Tibial artery (tissue), 4 donors: ENCODE results near the gene GAB2.

Experiments
- DNase-seq, 2 donors: peaks; one replicate each; pipeline ENCODE4 v3.0.0-alpha.2; 2019
- H3K27ac ChIP-seq, 2 donors: fragments of 200-600 bp; sonication (generic) in 1 of 2; 1 replicate in 1 of 2; 2 replicates in 1 of 2; pipeline ENCODE4 v1.5.1; 2018 to 2019; ENCODE audit warnings: mild to moderate bottlenecking in 1 of 2
- H3K27me3 ChIP-seq, 2 donors: fragments of 200-600 bp; sonication (generic) in 1 of 2; one replicate each; pipeline versions ENCODE4 v1.5.1 to v1.6.0; 2016 to 2019
- H3K36me3 ChIP-seq, 3 donors: fragments of 200-600 bp; sonication (generic) in 2 of 3; one replicate each; pipeline ENCODE4 v1.5.1; 2016 to 2019; ENCODE audit warnings: mild to moderate bottlenecking in 2 of 3
- H3K4me1 ChIP-seq, 4 donors: fragments of 200-600 bp; sonication (generic) in 2 of 4; 1 replicate in 3 of 4; 2 replicates in 1 of 4; pipeline ENCODE4 v1.5.1; 2016 to 2019
- H3K4me3 ChIP-seq, 2 donors: fragments of 200-600 bp; sonication (generic) in 1 of 2; 1 replicate in 1 of 2; 2 replicates in 1 of 2; pipeline ENCODE4 v1.5.1; 2018 to 2019; ENCODE audit warnings: mild to moderate bottlenecking in 2 of 2
- H3K9me3 ChIP-seq, 3 donors: fragments of 200-600 bp; sonication (generic) in 1 of 3; one replicate each; pipeline ENCODE4 v1.5.1; 2016 to 2019
- intact Hi-C: fragments of 100-400 bp; cut with DNase I; formaldehyde crosslinking; loops from one replicate; pipeline ENCODE4 v1.15.0; 2023; ENCODE audit warnings: low total_unique reads
- TF ChIP-seq, protein P1 (sequence below), 2 experiments: fragments of 200-600 bp in 1 of 2; fragments of 450-650 bp in 1 of 2; IDR thresholded peaks; one replicate each; pipeline ENCODE4 v1.5.1; 2017 to 2019; ENCODE audit warnings: antibody characterized with exemption in 2 of 2, mild to moderate bottlenecking in 1 of 2, moderate library complexity in 1 of 2

Gene GAB2

DNA sequence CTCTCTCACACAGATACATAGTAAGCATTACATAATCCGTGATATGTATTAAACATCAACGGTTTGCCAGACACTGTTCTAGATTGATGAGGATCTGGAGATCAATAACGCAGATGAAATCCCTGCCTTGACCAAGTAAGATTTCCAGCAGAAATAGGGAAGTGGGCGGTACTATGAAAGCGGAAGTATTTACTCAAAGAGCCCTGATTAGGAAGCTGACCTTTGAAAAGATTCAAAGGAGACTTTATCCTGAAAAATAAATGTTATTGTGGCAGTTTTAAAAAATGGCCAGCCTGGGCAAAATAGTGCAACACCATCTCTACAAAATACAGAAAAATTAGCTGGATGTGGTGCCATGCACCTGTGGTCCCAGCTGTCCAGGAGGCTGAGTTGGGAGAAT is 26.8 kb downstream of the GAB2 start:
- intact Hi-C loops = no loop called here
- H3K9me3 ChIP-seq = no peaks in the 10 kb centered on the region
- peaks cover 0 to 24% (median 3%) of the 10 kb centered on the region in 4 donors for H3K4me1 ChIP-seq
- TF ChIP-seq, protein P1, sequence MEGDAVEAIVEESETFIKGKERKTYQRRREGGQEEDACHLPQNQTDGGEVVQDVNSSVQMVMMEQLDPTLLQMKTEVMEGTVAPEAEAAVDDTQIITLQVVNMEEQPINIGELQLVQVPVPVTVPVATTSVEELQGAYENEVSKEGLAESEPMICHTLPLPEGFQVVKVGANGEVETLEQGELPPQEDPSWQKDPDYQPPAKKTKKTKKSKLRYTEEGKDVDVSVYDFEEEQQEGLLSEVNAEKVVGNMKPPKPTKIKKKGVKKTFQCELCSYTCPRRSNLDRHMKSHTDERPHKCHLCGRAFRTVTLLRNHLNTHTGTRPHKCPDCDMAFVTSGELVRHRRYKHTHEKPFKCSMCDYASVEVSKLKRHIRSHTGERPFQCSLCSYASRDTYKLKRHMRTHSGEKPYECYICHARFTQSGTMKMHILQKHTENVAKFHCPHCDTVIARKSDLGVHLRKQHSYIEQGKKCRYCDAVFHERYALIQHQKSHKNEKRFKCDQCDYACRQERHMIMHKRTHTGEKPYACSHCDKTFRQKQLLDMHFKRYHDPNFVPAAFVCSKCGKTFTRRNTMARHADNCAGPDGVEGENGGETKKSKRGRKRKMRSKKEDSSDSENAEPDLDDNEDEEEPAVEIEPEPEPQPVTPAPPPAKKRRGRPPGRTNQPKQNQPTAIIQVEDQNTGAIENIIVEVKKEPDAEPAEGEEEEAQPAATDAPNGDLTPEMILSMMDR (IDR thresholded peaks at IDR 0.05) = no peak
- H3K4me3 ChIP-seq = no peak overlapping the region
- DNase-seq = no peak
- H3K27ac ChIP-seq = no peak overlapping the region
- no peaks in the 10 kb centered on the region for H3K27me3 ChIP-seq
- H3K36me3 ChIP-seq = no peaks in the 10 kb centered on the region

DNA sequence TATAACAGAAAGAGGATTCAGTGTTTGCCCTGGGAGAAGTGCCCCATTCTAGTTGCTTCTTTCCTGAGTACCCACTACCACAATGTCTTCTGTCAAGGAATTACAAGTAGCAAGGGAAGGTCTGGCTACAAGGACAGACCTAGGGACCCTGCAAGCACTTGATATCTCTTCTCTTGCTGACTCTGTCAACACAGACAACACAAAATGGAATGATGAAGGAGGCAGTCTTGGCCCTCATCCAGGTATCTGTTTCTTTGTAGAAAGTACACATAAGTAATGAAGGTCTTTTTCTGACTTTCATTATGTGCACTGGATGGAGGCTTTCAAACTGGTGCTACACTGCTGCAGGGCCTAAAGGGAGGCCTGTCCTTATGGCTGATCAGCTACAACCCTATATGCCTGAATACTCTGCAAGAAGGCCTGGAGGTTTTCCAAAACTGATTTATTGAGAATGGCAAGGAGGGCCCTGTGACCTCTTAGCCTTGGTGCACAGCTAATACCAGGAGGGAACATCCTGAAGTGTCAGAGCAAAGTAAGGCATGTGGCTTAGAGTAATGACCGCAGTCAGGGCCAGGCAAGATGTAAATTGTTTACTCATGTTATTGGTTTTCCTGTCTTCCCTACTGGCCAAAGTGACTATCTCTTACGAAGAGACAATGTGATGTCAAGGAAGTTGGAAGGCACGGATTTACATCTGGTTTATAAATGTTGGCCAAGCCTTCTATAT is 31.2 kb downstream of the GAB2 start:
- no peak for DNase-seq

DNA sequence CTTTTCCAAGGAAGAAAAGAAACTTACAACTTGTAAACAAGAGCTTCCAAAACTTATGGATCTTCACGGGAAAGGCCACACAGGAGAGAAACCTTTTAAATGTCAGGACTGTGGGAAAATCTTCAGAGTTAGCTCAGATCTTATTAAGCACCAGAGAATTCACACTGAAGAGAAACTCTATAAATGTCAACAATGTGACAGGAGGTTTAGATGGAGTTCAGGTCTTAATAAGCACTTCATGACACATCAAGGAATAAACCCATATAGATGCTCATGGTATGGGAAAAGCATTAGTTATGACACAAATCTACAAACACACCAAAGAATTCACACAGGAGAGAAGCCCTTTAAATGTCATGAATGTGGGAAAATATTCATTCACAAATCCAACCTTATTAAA is 32.4 kb downstream of the GAB2 start:
- peaks cover 0 to 9% (median 5%) of the 10 kb centered on the region in 3 donors for H3K36me3 ChIP-seq
- no peak for DNase-seq
- intact Hi-C loops = no loop called here
- no peak overlapping the region for H3K4me3 ChIP-seq
- TF ChIP-seq, protein P1 (IDR thresholded peaks at IDR 0.05) = no peak
- H3K27me3 ChIP-seq = no peaks in the 10 kb centered on the region
- H3K9me3 ChIP-seq = peaks cover 0 to 6% (median 0%) of the 10 kb centered on the region in 3 donors
- peaks cover 0 to 21% (median 0%) of the 10 kb centered on the region in 4 donors for H3K4me1 ChIP-seq
- no peak overlapping the region for H3K27ac ChIP-seq

More for the DNA sequence above, 31.2 kb downstream of the GAB2 start:
- peaks cover 0 to 16% (median 0%) of the 10 kb centered on the region in 4 donors for H3K4me1 ChIP-seq
- H3K9me3 ChIP-seq = peaks cover 0 to 6% (median 0%) of the 10 kb centered on the region in 3 donors
- TF ChIP-seq, protein P1 (IDR thresholded peaks at IDR 0.05) = no peak
- no peak overlapping the region for H3K27ac ChIP-seq
- no peak overlapping the region for H3K4me3 ChIP-seq
- no peaks in the 10 kb centered on the region for H3K27me3 ChIP-seq
- H3K36me3 ChIP-seq = peaks cover 0 to 9% (median 5%) of the 10 kb centered on the region in 3 donors
- intact Hi-C loops = no loop called here

DNA sequence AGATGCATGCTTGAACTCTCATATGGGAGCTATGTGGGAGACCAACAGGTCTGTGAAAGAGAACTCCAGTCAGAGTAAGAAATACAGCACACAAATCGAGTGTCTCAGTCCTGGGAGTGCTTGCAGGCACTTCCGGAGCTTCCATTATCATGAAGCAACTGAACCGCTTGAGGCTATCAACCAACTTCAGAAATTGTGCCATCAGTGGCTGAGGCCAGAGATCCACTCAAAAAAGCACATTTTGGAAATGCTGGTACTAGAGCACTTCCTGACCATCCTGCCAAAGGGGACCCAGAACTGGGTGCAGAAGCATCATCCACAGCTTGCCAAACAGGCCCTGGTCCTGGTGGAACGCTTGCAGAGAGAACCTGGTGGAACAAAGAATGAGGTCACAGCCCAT is 33.4 kb downstream of the GAB2 start:
- TF ChIP-seq, protein P1 (IDR thresholded peaks at IDR 0.05) = no peak
- no peak overlapping the region for H3K27ac ChIP-seq
- no peaks in the 10 kb centered on the region for H3K27me3 ChIP-seq
- no peak for DNase-seq
- intact Hi-C loops = no loop called here
- peaks cover 0 to 6% (median 0%) of the 10 kb centered on the region in 3 donors for H3K9me3 ChIP-seq
- H3K4me3 ChIP-seq = no peak overlapping the region
- H3K4me1 ChIP-seq = peaks cover 0 to 21% (median 1%) of the 10 kb centered on the region in 4 donors
- peaks cover 0 to 9% (median 5%) of the 10 kb centered on the region in 3 donors for H3K36me3 ChIP-seq

DNA sequence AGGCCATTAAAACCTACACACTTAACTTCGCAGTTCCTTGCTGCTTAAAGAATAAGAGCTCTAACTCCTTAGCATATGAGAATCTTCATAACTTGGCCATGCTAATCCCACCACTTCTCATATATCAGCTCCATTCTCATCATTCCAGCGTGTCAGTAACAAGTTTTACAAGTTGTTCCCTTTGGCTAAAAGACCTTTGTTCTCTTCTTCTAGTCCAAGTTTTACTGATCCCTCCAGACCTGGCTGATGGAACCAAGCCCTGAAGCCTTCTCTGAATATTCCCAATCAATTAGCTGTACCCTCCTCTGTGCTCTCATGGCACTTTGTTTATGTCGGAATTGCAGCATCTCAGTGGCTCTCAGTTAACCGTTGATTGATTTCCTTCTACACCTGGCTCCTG is 35.8 kb downstream of the GAB2 start:
- TF ChIP-seq, protein P1 (IDR thresholded peaks at IDR 0.05) = no peak
- Histone ChIP-seq H3K9me3 (peaks cover 0 to 6% (median 0%) of the 10 kb centered on the region in 3 donors), H3K27ac (no peak overlapping the region), H3K36me3 (peaks cover 0 to 9% (median 5%) of the 10 kb centered on the region in 3 donors), H3K4me3 (no peak overlapping the region), H3K27me3 (no peaks in the 10 kb centered on the region), H3K4me1 (peaks cover 0 to 21% (median 1%) of the 10 kb centered on the region in 4 donors)
- intact Hi-C loops = no loop called here
- DNase-seq = no peak
